ENCODE data around the gene OOSP3. TPM values are rescaled to one million over a fixed set of nuclear protein-coding genes. Genes with fewer than 3 reads are reported as not detected.
"Not testable (repeated sequence)": the region's sequence is repeated elsewhere in the genome, so short reads cannot be mapped to it uniquely, and the experiment has no call there.

OOSP3 gene
- total RNA-seq, 2 donors from 2014 or later: not detected

DNA sequence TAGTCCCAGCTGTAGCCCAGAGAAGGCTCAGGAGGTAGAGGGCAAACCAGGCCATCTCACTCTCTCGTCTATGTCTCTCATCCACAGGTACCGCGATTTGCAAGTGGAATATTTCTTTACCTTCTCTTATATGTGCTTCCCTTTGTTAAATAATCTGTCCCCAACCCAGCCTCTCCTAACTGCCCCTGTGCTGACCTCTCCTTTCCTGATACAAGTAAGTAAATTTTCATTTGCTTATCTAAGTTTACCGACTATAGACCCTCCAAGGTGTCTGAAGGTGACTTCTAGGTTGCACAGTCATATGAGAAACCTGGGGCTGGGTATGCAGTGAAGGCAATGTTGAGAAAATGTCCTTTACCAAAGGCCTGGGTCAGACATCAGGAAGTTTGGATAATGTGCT lies 33.2 kb upstream of the OOSP3 start, which contains the start of gene CBLIF:
TSS of gene CBLIF (minus strand) at position 101 of the 400 bp plus-strand sequence. CDS start at position 55, 46 bp downstream.
- H3K36me3 ChIP-seq: no peaks in the 10 kb centered on the region
- no peaks in the 10 kb centered on the region for H3K27me3 ChIP-seq
- TF ChIP-seq, protein P1, sequence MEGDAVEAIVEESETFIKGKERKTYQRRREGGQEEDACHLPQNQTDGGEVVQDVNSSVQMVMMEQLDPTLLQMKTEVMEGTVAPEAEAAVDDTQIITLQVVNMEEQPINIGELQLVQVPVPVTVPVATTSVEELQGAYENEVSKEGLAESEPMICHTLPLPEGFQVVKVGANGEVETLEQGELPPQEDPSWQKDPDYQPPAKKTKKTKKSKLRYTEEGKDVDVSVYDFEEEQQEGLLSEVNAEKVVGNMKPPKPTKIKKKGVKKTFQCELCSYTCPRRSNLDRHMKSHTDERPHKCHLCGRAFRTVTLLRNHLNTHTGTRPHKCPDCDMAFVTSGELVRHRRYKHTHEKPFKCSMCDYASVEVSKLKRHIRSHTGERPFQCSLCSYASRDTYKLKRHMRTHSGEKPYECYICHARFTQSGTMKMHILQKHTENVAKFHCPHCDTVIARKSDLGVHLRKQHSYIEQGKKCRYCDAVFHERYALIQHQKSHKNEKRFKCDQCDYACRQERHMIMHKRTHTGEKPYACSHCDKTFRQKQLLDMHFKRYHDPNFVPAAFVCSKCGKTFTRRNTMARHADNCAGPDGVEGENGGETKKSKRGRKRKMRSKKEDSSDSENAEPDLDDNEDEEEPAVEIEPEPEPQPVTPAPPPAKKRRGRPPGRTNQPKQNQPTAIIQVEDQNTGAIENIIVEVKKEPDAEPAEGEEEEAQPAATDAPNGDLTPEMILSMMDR (IDR thresholded peaks at IDR 0.05): no peak
- H3K4me3 ChIP-seq: no peak within 1 kb of the TSS
- H3K4me1 ChIP-seq: no peaks in the 10 kb centered on the region
- no peak within 1 kb of the TSS for H3K27ac ChIP-seq
- H3K9me3 ChIP-seq: no peaks in the 10 kb centered on the region
- DNase-seq (ENCODE audit: low spot score): no peak

DNA sequence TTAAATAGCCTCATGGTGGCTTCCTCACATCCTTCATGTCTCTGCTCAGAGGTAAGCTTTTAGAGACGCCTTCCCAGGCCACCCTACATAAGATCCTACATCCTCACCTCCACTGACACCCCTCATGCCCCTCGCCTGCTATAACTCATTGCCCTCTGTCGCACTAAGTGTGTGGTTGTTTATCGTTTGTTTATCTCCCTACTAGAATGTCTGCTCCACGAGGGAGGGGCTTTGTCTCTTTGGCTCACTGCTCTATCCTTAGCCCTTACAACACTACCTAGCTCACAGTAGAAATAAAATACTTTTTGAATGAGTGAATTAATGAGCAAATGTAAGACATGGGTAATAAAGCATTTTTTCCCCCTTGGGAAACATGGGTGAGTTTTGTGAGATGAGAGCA lies 32.0 kb upstream of the OOSP3 start:
- TF ChIP-seq, protein P1 (IDR thresholded peaks at IDR 0.05): no peak
- Histone ChIP-seq H3K9me3 (no peaks in the 10 kb centered on the region), H3K27me3 (no peaks in the 10 kb centered on the region), H3K36me3 (no peaks in the 10 kb centered on the region), H3K27ac (no peak overlapping the region), H3K4me3 (no peak overlapping the region), H3K4me1 (no peaks in the 10 kb centered on the region)
- no peak for DNase-seq (ENCODE audit: low spot score)

DNA sequence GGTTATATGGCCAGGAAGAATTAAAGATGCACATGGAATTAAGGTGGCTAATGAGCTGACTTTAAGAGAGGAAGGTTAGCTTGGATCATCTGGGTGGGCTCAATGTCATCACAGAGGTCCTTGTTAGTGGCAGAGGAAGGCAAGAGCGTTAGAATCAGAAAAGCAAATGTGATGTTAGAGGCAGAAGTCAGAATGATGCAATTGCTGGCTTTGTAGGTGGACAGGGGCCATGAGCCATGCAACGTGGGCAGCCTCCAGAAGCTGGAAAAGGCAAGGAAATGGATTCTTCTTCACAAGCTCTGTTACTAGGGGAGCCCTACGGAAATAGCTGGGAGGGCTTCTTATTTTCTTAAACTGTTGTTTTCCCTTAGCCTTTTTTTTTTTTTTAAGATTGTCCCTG lies 31.0 kb upstream of the OOSP3 start:
- no peak for DNase-seq (ENCODE audit: low spot score)
- H3K27me3 ChIP-seq: no peaks in the 10 kb centered on the region
- TF ChIP-seq, protein P1 (IDR thresholded peaks at IDR 0.05): no peak
- H3K36me3 ChIP-seq: no peaks in the 10 kb centered on the region
- H3K4me3 ChIP-seq: no peak overlapping the region
- H3K4me1 ChIP-seq: no peaks in the 10 kb centered on the region
- H3K27ac ChIP-seq: no peak overlapping the region
- H3K9me3 ChIP-seq: no peaks in the 10 kb centered on the region

DNA sequence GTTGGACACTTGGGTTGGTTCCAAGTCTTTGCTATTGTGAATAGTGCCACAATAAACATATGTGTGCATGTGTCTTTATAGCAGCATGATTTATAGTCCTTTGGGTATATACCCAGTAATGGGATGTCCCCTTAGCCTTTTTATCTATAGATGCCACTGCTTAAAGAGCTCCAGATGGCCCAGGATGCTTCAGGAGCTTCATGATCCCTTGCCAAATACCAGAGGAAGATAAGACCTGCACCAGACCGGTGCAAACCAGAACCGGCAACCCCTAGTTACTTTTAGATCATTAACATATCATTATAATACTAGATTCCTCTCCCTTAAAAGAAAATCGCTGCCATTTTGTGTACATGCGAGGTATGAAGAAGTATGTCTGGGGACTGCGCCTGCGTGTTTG lies 30.1 kb upstream of the OOSP3 start:
- not testable (repeated sequence) for H3K27ac ChIP-seq; H3K4me3 ChIP-seq; H3K27me3 ChIP-seq; H3K4me1 ChIP-seq; H3K36me3 ChIP-seq; H3K9me3 ChIP-seq; DNase-seq (ENCODE audit: low spot score)

DNA sequence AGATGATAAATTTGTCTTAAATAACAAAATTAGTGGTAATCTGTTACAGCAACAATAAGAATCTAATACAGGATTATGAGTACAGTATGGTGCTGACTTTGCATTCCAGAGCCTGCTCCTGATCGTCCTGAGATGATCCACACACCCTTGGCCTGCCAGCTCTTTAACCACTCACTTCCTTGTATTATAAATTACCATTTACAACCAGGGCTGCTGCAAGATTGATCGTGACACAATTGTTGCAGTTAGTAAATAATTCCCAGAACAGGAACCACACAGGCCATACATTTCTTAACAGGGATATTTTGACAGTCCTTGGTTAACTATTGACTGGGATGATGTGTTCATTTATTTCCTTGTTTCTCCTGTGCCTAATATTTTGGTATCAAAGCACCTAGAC lies 29.5 kb upstream of the OOSP3 start:
- Histone ChIP-seq H3K27me3 (no peaks in the 10 kb centered on the region), H3K9me3 (no peaks in the 10 kb centered on the region), H3K36me3 (no peaks in the 10 kb centered on the region), H3K4me3 (no peak overlapping the region), H3K27ac (no peak overlapping the region), H3K4me1 (no peaks in the 10 kb centered on the region)
- no peak for DNase-seq (ENCODE audit: low spot score)
- TF ChIP-seq, protein P1 (IDR thresholded peaks at IDR 0.05): no peak

DNA sequence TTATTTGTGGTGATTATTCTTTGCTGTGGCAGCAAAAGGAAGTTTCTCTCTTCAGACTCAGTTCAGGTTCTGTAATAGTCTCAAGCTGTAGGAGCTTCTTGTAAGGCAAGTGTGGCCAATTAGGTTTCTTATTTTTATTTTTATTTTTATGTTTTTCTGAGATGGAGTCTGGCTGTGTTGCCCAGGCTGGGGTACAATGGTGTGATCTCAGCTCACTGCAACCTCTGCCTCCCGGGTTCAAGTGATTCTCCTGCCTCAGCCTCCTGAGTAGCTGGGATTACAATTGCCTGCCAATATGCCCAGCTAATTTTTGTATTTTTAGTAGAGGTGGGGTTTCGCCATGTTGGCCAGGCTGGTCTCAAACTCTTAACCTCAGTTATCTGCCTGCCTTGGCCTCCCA lies 29.0 kb upstream of the OOSP3 start:
- not testable (repeated sequence) for H3K4me1 ChIP-seq; H3K27me3 ChIP-seq; DNase-seq (ENCODE audit: low spot score)

DNA sequence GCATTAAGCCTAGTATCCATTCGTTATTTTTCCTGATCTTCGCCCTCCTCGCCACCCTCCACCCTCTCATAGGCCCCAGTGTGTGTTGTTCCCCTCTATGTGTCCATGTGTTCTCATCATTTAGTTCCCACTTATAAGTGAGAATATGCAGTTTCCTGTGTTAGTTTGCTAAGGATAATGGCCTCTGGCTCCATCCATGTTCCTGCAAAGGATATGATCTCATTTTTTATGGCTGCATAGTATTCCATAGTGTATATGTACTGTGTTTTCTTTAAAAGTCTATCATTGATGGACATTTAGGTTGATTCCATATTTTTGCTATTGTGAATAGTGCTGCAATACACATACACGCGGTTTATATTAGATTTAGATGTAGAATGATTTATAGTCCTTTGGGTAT lies 27.2 kb upstream of the OOSP3 start:
- not testable (repeated sequence) for H3K4me1 ChIP-seq; H3K27me3 ChIP-seq; H3K36me3 ChIP-seq; H3K9me3 ChIP-seq; H3K4me3 ChIP-seq; DNase-seq (ENCODE audit: low spot score); H3K27ac ChIP-seq

More for the DNA sequence above, 29.0 kb upstream of the OOSP3 start:
- H3K4me3 ChIP-seq, H3K9me3 ChIP-seq, H3K36me3 ChIP-seq, H3K27ac ChIP-seq: not testable (repeated sequence)
